CD4-positive, alpha-beta T cell treated with Interferon gamma for 1 hour (primary cell): ENCODE results near the gene PLK5.

Experiments
- DNase-seq: peaks from one replicate; pipeline ENCODE4 v3.0.0-alpha.2; 2020

Gene PLK5

GRCh38 chr19:1560286-1560882 is 36.5 kb downstream of the PLK5 start:
- no peak for DNase-seq

GRCh38 chr19:1561236-1561842 is 37.5 kb downstream of the PLK5 start:
- DNase-seq = no peak

- no peak for DNase-seq
Observed at GRCh38 chr19:1563251-1563650, 39.4 kb downstream of the PLK5 start.

- DNase-seq = no peak
Observed at GRCh38 chr19:1566392-1567115, 42.7 kb downstream of the PLK5 start.

- no peak for DNase-seq
Observed at GRCh38 chr19:1567116-1567847, 43.4 kb downstream of the PLK5 start.

- DNase-seq = no peak
Observed at GRCh38 chr19:1567848-1568227, 44.0 kb downstream of the PLK5 start.

- DNase-seq = peak; percentile 82
Observed at GRCh38 chr19:1568320-1569019, 44.6 kb downstream of the PLK5 start, which contains the start of gene MEX3D. TSS of gene MEX3D (minus strand) at chr19:1568325. CDS start at chr19:1568058, 267 bp downstream.

GRCh38 chr19:1569997-1570396 is 46.1 kb downstream of the PLK5 start:
- no peak for DNase-seq

GRCh38 chr19:1570836-1571235 is 47.0 kb downstream of the PLK5 start:
- no peak for DNase-seq

GRCh38 chr19:1571358-1571757 is 47.5 kb downstream of the PLK5 start:
- DNase-seq = no peak

GRCh38 chr19:1572795-1573194 is 48.9 kb downstream of the PLK5 start:
- no peak for DNase-seq

- no peak for DNase-seq
Observed at GRCh38 chr19:1574354-1575136, 50.7 kb downstream of the PLK5 start.

GRCh38 chr19:1575323-1576241 is 51.7 kb downstream of the PLK5 start:
- no peak for DNase-seq

GRCh38 chr19:1576242-1577089 is 52.6 kb downstream of the PLK5 start:
- DNase-seq = no peak

- no peak for DNase-seq
Observed at GRCh38 chr19:1577090-1577928, 53.4 kb downstream of the PLK5 start.

- no peak for DNase-seq
Observed at GRCh38 chr19:1577929-1578618, 54.2 kb downstream of the PLK5 start.

GRCh38 chr19:1579222-1579621 is 55.3 kb downstream of the PLK5 start:
- DNase-seq = no peak

- no peak for DNase-seq
Observed at GRCh38 chr19:1580382-1580781, 56.5 kb downstream of the PLK5 start.
